ENCODE measurements around the gene RECQL5.

RECQL5 gene

DNA sequence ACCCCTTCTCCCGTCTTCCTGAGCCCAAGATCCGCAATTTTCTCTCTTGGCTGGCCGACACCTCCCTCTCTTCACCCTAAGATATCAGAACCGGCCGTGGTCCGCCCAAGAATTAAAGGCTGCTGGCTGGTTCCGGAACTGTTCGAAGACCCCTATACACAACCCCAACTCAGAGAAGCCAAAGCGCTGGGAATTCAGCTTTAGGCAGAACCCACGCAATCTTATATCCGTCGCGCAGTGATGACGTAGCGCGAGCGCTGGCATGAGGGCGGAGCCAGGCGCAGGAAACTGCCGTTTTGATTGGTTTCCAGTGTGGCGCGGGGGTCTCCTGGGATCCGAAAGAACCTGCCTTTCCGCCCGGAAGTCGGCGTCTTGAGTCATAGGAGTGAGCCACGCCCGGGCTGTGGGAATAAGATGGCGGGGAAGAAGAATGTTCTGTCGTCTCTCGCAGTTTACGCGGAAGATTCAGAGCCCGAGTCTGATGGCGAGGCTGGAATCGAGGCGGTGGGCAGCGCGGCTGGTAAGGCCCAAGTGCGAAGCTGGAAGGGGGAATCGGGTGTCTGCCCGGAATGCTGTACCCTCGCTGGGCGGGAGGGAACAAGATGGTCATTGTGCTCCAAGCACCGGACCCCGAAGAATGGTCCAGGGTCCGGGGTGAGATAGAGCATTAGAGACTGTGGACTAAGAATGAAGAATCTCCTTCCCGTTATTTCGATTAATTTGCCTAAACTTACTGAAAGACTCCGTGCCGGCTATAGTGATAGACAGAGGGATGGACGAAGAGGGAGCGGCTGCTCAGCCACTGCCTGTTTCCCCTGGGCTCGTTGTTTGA lies at the start of gene RECQL5, which contains the start of gene SAP30BP:
TSS of gene RECQL5 (minus strand) at position 196 of the 832 bp plus-strand sequence. CDS start 597 bp downstream, outside the sequence.
TSS of gene SAP30BP (plus strand) at position 380 of the 832 bp plus-strand sequence. CDS start at position 415, 35 bp downstream.
- peak; percentile 98 for DNase-seq

DNA sequence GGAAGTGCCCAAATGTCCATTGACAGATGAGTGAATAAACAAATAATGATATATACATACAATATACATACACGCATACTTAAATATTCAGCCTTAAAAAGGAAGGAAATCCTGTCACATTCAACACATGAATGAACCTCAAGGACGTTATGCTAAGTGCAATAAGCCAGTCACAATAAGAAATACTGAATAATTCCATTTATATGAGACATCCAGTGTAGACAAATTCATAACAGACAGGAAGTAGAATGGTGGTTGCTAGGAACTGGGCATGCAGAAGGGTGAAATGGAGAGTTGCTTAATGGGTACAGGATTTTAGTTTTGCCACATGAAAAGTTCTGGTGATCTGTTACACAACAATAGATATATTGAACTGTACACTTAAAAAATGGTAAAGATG lies 45.5 kb upstream of the RECQL5 start:
- DNase-seq, result no peak

DNA sequence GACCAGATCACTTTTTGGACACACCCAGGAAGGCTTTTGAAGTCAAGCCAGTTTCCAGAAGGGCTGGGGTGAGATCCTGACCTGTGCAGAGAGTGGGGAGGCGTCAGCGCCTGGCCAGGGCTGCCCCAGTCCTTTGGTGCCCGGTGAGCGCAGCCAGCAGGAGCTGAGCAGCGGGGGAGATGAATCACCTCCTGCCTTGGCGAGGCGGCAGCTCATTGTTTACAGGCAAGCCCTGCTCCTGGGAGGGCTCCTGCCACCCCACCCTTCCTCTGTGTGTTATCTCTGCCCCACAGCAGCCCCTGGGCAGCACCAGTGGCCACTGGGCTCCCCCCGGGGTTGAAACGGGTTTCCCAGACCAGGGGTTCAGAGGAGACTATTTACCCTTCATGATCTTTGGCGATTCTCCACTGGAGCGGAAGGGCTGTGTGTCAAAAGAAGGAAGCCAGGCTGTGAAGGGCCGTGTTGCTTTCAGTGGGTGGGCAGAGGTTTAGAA lies 40.2 kb upstream of the RECQL5 start:
- DNase-seq, result no peak

DNA sequence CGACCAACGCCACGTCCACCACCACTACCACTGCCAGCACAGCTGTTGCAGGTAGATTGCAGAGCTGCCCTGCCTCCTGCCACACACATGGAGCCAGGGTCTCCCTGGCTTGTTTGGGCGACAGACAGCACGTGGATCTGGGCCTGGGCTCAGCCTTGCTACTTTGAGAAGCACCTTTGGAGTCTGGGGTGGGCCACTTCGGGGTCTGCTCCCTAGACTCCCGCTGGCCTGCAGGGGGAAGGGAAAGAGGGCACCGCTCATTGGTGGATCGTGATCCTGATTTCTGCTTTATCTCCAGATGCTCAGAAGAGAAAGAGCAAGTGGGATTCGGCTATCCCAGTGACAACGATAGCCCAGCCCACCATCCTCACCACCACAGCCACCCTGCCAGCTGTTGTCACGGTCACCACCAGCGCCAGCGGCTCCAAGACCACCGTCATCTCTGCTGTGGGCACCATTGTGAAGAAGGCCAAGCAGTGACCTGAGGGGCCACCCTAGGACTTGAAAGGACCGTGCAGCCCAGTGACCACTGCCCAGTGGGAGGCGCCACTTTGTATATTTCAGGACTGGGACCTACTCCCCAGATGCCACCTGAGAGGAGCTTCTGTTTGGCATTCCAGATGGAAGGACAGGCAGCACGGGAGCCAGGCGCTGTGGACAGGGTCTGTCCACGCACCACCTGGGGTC lies 39.2 kb upstream of the RECQL5 start:
- DNase-seq, result no peak

DNA sequence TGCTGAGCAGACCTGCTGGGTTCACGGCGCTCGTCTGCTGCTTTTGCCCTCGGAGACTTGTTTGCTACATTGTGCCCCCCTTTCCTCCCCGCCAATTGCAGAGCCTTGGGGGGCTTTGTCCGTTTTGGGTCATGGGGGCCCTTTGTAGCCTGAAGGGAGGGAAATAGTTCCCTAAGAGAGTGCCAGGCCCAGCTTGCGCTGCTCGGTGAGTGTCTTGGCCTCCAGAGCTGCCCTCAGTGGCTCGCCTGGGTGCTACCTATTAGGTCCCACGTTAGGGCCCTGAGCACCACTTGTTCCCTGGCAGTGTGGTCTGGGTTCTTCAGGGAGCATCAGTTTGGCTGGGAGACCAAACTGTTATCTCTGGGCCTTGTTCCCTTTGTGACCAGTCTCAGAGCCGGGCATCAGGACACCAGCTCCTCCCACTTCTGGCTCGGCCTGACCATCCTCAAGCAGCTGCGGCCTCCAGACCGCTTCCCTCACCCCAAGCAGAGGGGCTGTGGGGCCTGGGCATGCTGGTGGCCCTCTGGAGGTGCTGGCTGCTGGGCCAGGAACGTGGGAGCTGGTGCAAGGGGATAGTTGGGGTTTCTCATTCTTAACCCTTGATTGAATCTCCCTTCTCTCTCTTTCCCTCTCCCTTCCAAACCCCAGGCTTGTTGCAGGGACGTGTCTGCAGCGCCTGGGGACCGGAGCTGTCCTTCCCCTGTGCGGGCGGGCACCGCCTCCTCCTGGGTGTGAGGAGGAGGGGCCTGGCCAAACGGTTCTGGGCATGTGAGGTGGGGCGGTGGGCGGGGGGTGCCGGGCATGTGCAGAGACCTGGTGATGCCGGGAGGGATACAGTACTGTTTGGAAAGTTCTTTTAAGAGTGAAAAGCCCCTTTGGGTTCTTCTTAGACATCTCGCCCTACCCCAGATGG lies 38.3 kb upstream of the RECQL5 start:
- no peak for DNase-seq

DNA sequence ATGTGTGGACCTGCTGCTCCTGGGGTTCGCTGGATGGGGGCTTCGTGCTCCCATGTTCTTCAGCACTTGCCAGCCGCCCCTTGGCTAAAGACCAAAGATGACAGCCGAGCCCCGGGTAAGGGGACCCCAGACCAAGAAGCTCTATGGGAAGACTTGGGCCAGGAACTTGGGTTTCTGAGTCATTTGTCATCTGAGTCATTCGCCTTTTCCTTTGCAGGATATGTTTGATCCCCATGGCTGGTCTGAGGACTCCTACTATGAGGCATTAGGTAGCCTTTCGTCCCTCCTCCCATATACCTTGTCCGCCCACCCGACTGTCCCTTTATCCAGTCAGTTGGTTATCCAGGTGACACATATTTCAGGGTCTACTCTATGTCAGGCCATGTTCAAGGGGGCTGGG lies 36.6 kb upstream of the RECQL5 start:
- DNase-seq, result no peak

DNA sequence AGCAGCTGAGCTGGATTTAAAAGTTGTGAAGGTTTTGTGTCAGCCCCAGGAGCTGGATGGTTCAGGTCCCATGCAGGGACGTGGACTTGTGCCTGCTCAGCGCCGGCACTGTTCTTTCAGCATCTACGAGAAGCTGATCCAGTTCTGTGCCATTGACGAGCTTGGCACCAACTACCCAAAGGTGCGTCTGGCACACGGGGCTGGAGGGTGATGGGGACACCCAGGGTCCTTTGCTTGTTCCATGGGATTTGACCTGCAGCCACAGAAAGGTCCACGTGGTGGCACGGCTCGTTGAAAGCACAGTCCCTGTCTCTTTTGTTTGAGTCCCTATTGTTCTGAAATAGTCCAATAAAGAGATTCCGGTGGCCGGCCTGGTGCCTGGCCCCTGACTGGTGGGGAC lies 36.2 kb upstream of the RECQL5 start:
- DNase-seq, result no peak

DNA sequence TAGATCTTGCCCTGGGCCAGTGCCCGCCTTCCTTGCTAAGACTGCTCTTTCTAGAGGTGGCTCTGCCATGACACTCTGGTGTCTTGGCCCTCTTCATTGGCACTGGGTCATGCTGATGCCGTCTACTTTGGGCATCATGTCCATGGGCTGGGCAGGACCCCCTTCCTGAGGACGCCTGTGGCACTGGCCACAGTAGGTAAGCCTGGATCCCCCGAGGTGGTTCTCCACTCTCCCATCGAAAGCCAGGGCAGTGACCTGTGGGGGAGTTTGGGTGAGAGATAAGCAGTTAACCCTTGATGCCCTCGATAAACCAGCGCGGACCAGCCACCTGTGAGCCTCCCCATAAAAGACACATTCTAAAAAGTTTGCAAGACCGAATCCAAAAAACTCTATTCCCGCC lies 34.3 kb upstream of the RECQL5 start:
- DNase-seq, result no peak

DNA sequence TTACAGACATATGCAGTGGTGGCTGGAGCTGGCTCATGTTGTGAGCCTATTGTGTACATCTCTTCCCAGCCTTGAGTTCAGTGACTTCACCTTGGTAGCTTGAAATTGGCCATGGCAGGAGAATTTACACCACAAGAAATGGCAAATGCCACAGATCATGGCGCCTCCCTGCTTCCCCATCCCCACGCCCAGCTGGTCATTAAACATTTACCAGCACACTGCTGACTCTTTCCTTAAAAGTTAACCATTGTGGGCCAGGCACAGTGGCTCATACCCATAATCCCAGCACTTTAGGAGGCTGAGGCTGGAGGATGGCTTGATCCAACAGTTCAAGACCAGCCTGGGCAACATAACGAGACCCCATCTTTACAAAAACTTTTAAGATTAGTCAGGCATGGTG lies 31.7 kb upstream of the RECQL5 start:
- no peak for DNase-seq

DNA sequence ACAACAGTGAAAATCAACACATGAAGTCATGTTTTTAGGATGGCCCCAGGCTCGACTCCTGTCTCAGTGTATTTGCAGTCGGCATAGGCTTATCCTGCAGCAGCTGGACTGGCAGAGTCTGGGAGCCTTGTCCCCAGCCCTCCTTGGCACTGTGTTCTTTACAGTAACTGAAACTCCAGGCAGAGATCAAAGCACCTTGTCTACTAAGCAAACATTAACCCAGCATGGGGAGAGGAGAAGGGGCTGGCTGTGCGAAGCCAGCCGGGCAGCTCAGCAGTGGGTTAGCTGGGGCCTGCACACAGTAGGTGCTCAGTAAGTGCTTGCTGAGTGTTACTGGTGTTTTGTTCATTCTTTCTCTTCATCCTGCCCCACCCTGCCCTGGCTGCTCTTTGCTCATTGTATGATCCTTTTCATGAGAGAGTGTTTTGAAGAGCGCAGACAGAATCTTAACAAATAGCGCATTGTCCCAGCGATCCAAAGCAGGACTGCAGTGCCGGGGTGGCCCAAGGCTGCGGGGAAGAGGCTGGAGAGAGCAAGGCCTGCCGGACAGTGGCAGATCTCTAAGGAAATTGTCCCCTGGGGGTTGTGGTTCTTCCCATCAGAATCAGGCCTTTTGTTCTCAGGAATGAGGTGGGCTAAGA lies 30.8 kb upstream of the RECQL5 start:
- no peak for DNase-seq

DNA sequence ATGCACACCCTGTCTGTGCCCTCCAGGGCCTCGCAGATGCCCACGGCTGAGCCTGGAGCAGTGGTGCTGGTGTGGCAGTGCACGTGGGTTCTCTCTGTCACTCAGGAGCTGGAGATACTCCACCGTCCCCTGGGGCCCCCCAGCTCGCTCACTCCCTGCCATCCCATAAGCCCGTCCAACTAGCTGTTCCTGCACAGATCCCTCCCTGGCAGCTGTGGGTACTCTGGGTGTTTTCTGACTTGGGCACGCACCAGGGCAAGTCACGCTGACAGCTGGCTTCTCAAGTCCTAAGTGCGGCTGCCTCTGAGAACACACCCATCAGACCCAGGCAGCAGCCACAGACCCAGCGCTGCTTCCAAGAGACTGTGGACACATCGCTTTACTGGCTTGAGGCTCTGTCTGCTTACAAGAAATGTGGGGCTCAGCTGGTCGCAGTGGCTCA lies 28.9 kb upstream of the RECQL5 start:
- no peak for DNase-seq

DNA sequence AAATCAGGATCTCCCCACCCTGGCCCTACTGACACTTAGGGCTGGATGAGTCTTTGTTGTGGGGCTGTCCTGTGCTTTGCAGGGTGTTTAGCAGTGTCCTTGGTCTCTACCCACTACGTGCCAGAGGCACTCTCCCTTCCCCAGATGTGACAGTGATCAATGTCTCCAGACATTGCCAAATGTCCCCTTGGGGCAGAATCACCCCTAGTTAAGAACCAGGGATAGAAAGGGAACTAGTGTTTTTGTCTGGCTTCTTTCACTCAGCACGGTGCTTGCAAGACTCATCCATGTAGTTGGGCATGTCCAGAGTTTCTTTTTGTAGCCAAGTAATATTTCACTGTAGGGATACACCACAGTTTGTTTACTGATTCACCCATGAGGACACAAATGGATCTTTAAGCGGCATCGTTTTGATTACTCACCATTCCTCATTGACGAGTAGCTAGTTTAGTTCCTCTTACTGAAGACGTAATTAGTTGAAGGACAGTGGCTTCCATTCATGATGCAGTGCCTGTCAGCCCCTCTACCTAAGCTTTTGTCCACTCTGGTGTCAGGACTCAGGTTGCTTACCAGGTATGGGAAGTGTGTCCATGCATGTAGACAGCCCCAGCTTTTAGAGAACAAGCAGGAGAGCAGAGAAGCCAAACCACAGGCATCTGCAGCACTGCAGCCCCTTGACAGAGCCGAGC lies 28.3 kb upstream of the RECQL5 start:
- no peak for DNase-seq

DNA sequence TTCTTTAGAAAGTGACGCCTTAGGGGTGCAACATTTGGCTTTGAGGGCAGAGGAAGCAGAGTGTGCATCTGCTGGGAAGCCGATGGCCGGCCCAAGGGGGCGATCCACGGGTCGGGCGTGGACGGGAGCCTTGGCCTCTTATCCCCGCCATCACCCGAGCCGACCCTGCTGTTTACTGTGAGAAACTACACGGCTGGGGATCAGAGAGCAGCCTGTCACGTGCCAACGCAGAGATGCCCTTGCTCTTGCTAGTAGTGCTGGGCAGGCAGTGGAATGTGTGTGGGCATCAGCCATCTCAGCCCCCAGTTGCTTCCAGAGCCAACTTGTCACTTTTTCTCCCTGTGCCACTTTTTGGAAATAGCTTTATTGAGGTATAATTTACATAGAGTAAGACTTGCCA lies 27.6 kb upstream of the RECQL5 start:
- no peak for DNase-seq

DNA sequence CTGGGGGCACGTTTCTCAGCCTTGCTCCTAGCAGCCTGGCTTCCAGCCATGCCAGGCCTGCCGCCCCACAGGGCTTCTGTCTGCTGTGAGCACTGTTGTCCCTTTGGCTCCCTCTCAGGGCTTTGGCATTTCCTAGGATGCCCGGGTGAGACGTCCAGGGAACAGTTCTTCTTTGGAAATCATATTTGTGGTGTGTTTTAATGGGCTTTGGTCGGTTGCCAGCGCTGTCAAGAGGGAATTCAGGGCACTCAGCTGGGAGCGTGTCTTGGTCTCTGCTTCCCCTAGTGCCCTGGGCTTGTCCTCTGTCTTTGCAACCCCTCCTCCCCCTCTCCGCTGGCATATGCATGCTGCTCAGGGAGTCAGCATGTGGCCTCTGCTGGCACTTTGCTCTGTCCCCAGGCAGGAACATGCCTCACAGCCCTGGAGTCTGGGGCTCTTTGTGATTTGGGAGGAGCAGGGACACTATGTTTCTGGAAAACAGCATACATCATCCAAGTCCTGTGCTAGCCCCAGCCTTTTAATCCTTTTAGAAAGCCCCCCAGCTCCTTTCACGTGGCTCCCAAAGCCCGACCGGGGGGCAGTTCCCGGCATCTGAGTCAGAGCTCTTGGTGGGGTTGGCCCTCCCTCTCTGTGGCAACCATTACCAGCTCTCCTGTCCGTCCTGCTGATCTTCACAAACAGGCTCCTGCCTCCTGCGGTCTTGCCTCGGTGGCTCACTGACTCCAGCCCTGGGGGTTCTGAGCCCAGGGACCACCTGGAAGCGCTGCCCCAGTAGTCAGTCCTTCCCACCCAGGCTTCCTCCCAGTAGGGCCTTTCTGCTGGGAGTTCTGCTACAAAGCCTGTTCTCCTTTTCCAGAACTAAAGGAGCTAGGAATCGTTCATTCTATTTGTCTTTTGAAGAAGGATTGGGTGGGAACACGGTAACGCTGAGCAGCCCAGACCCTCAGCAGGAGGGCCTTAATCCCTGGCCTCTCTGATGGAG lies 26.8 kb upstream of the RECQL5 start:
- DNase-seq, result no peak

DNA sequence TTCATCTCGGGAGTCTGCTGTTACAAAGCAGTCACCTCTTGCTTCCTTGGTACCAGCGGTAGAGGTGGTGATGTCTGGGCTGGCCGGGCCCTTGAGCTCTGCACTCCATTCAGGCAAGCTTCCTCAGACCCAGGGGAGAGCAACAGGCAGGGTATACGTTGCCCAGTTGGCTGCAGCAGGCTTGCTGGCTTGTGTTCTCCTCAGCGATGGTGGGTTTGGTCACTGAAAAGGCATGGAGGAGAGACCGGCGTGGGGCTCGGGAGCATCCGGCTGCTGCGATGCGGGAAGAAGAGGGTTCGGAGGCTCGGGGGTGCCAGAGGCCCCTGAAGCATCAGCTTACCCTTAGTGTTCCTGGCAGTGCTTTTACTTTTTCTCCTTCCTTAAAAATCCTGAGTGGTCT lies 26.0 kb upstream of the RECQL5 start:
- no peak for DNase-seq

DNA sequence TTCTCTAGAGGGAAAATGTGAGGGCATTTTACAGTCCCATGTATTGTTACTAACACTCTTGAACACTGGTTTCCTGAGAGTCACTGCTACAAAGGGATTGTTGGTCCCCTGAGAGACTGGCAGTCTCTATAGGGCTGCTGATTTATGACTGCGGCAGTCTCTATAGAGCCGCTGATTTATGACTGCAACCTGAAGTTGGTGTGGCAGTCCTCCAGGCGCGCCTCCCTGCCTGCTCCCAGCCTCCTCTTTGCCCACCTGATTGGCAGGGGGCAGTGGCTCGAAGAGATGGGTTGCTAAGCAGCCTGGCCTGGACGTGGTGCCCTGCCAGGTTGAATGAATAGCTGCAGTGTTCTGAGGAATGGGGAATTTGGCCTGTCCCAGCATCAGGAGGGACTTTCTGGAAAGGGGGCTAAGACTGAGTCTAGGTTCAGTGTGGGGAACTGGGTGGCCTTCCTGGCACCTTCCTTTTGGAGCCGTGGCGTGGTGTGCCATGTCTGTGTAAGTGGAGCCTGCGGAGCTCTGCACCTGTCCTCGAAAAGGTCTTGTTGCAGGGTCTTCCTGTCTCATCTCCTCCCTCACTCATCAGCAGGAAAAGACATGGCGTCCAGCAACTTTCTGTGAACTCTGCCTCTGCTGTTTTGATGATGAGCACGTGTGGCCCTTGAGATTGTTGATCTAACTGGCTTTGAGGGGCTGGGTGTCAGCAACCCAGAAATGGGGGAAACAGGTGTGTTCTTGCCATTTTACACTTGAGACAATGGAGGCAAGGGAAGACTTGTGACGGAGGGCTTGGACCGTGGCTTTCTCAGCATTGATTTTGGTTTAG lies 25.1 kb upstream of the RECQL5 start:
- DNase-seq, result no peak

DNA sequence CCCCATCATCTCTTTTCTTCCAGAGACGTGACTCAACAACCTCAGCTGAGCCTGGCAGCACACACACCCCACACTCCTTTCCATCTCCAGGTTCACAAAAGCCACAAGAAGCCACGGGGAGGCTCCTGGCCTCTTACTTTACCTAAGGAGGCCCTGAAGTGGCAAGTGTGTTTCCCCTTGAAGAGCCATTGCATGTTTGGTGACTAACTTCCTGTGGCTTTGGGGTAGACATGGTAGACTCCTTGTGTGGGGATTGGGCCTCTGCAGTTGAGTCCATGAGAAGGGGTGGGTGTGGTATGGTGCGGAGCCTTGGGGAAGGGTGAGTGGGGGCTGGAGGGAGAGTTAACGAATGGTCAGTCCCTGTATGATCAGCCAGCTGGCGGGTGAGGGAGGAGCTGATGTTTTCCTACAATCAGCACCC lies 24.4 kb upstream of the RECQL5 start:
- DNase-seq, result no peak

DNA sequence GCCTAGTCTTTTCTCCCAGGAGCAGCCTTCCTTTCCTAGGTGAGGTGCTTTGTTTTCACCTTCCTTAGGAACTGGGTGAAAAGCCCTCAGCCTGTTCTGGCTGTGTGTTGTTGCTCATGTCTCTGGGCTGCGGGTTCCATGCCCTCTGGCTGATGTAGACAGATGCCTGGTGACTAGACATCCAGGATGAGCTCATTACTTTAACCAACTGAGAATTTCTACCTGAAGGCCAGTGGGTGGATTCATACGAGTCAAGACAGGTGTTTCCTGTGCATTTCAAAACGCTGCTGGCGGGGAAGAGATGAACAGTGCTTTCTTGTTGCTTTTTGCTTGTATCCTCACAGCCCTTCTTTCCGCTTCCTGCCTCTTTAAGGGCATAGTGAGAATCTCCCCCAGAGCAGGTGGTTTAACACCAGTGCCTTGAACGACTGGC lies 22.5 kb upstream of the RECQL5 start:
- peak; percentile 13 to 15 for DNase-seq

DNA sequence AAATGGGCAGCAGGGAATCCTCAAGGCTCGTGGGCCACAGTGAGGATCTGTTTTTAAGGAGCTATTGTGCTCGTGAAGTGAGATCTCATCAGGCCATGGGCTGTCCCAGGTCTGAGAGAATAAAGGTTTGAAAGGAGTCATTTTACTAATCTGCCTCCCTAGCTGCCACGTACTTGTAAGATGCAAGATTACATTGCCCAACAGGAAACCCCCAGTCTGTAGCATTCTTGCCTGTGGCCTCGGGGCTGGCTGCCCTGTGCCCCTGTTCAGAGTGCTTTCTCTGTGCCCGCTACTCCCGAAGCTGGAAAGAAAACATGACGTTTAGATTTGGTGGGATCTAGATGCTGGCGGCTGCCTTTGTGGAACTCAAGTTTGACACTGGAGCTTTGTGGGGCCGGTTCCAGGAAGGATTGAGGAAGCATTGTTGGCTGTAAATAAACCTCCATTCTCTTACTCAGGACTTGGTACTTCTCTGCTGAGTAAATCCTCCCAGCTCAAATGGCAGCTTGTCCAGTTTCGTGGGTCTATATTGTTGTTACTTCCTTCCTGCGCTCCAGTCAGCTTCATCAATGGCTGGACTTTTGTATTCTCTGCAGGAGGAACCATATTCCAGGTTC lies 21.4 kb upstream of the RECQL5 start:
- no peak for DNase-seq

Data from activated CD4-positive, alpha-beta T cell treated with anti-CD3 and anti-CD28 coated beads, Interleukin-2, amount 50 U/mL, for 4 hours (primary cell).